Measurements from ENCODE around the gene WDR47.
A peak's percentile ranks its signal among the peaks of the same experiment; 100 is the strongest.
"Not testable (repeated sequence)": the region's sequence is repeated elsewhere in the genome, so short reads cannot be mapped to it uniquely, and the experiment has no call there.

The WDR47 gene

GRCh38 chr1:109050228-109050995 is 8.5 kb upstream of the WDR47 start:
- Histone ChIP-seq H3K27ac (ENCODE audit: low read depth, low read length, severe bottlenecking) (no peak overlapping the region), H3K4me3 (ENCODE audit: extremely low read depth, insufficient read depth, low read length, poor library complexity, severe bottlenecking) (no peak overlapping the region), H3K4me1 (ENCODE audit: control insufficient read depth, insufficient read depth, low read length, poor library complexity, severe bottlenecking) (no peaks in the 10 kb centered on the region), H3K36me3 (ENCODE audit: control insufficient read depth, insufficient read depth, low read length) (no peaks in the 10 kb centered on the region), H3K9me3 (ENCODE audit: control insufficient read depth, low read length) (no peaks in the 10 kb centered on the region)
- WGBS, 2 experiments (ENCODE audit: insufficient coverage in 2 of 2), result 94 to 97% methylated on average over 3 to 7 of the region's 7 CpGs

DNA sequence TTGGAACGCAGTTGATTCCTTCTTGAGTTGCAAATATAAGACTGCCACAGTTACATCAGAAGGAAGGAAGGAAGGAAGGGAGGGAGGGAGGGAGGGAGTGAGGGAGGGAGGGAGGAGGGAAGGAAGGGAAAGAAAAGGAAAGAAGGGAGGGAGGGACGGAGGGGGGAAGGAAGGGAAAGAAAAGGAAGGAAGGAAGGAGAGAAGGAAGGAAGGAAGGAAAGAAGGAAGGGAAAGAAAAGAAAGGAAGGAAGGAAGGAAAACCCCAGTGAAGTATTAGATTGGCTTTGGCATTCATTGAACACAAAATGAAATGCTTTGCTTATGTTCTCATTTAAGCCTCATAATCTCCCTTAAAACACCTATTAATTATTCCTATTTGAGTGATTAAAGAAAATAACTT is 6.4 kb upstream of the WDR47 start:
- H3K4me1 ChIP-seq (ENCODE audit: control insufficient read depth, insufficient read depth, low read length, poor library complexity, severe bottlenecking), result no peaks in the 10 kb centered on the region
- no peaks in the 10 kb centered on the region for H3K9me3 ChIP-seq (ENCODE audit: control insufficient read depth, low read length)
- no peak overlapping the region for H3K27ac ChIP-seq (ENCODE audit: low read depth, low read length, severe bottlenecking)
- no peak overlapping the region for H3K4me3 ChIP-seq (ENCODE audit: extremely low read depth, insufficient read depth, low read length, poor library complexity, severe bottlenecking)
- H3K36me3 ChIP-seq (ENCODE audit: control insufficient read depth, insufficient read depth, low read length), result no peaks in the 10 kb centered on the region
- WGBS, 2 experiments (ENCODE audit: insufficient coverage in 2 of 2), result 76 to 77% methylated on average over 1 of the region's 2 CpGs

DNA sequence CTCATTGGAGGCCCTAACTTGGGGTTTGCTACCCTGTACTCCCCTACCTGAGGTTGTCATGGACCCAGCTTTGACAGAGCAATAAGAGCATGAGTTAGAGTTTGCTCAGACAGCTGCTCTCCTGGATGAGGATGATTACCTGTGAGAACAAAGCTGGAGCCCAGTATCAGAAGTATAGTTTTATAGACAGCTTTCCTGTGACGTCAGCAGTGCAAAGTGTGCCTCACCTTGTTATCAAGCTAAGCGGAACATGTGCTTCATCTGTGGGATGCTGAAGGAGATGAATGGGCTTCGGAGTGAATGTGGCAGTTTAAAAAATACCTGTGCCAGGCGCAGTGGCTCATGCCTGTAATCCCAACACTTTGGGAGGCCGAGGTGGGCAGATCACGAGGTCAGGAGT is 5.4 kb upstream of the WDR47 start:
- Histone ChIP-seq H3K4me3 (ENCODE audit: extremely low read depth, insufficient read depth, low read length, poor library complexity, severe bottlenecking) (no peak overlapping the region), H3K36me3 (ENCODE audit: control insufficient read depth, insufficient read depth, low read length) (no peaks in the 10 kb centered on the region), H3K9me3 (ENCODE audit: control insufficient read depth, low read length) (no peaks in the 10 kb centered on the region), H3K27ac (ENCODE audit: low read depth, low read length, severe bottlenecking) (no peak overlapping the region), H3K4me1 (ENCODE audit: control insufficient read depth, insufficient read depth, low read length, poor library complexity, severe bottlenecking) (no peaks in the 10 kb centered on the region)
- WGBS, 2 experiments (ENCODE audit: insufficient coverage in 2 of 2), result 90 to 92% methylated on average over 6 of the region's 6 CpGs

DNA sequence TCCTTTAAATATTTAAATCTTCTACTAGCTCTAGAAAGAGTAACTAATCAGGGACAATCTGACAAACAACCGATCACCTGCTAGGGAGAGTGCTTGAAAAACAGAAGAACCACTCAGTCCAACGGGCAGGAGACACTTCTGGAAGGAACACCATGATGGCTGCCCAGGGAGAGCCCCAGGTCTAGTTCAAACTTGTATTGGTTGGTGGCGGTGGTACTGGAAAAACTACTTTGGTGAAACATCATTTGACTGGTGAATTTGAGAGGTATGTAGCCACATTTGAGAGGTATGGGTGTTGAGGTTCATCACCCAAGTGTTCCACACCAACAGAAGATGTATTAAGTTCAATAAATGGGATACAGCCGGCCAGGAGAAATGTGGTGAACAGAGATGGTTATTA is 4.8 kb upstream of the WDR47 start:
- Histone ChIP-seq H3K9me3 (ENCODE audit: control insufficient read depth, low read length) (no peaks in the 10 kb centered on the region), H3K27ac (ENCODE audit: low read depth, low read length, severe bottlenecking) (no peak overlapping the region), H3K4me3 (ENCODE audit: extremely low read depth, insufficient read depth, low read length, poor library complexity, severe bottlenecking) (no peak overlapping the region), H3K36me3 (ENCODE audit: control insufficient read depth, insufficient read depth, low read length) (no peaks in the 10 kb centered on the region), H3K4me1 (ENCODE audit: control insufficient read depth, insufficient read depth, low read length, poor library complexity, severe bottlenecking) (no peaks in the 10 kb centered on the region)
- 93 to 94% methylated on average over 4 of the region's 4 CpGs for WGBS, 2 experiments (ENCODE audit: insufficient coverage in 2 of 2)

DNA sequence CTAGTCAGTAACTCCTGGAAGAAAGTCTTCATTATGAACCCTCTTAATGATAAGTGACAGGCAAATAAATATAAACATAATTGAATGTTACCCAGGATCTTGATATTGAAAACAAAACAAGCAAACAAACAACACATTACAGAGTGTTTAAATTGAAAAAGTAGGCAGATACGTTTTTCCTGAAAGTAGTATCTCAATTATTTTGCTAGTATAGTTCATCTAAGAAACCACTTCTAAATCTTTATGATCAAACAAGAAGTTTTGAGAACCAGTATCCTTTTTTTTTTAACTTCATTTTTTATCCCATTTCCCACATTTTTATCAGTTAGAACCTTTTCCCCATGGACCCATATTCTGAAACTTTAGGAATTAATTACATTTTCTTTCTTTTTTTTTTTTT is 3.7 kb upstream of the WDR47 start:
- Histone ChIP-seq H3K4me1 (ENCODE audit: control insufficient read depth, insufficient read depth, low read length, poor library complexity, severe bottlenecking) (peaks cover under 1% of the 10 kb centered on the region), H3K9me3 (ENCODE audit: control insufficient read depth, low read length) (no peaks in the 10 kb centered on the region), H3K4me3 (ENCODE audit: extremely low read depth, insufficient read depth, low read length, poor library complexity, severe bottlenecking) (no peak overlapping the region), H3K36me3 (ENCODE audit: control insufficient read depth, insufficient read depth, low read length) (no peaks in the 10 kb centered on the region), H3K27ac (ENCODE audit: low read depth, low read length, severe bottlenecking) (no peak overlapping the region)
- no CpG with 5 or more reads among the region's 1 CpG for WGBS, 2 experiments (ENCODE audit: insufficient coverage in 2 of 2)

DNA sequence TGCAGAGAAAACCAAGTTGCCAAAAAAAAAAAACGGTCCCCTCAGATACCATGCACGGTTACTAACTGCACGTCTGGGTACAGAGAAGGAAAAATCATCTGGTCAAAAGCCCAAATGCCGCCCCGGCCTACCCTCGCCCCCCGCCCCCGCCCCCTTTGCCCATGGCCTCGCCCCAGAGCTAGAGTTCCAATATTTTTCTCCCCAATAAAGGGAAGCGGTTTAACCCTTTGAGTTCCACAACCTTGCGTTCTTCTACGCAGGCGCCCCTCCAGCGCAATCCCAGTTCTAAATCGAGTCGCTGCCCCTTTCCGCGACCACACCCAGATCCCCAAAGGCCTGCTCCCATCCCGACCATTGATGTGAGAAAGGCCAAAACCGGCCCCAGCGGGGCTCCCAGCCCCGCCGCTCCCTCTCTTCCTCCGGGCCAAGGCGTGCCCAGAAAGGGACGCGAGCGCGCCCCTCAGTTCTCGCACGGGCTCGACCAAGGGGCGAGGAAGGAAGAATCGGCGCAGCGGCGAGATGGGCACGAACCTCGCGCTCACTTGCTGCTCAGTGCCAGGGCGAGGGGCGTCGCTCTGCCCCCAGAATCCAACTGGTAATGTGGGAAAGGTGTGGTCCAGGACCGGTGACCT is 797 bp downstream of the WDR47 start:
- 0 to 2% methylated on average over 23 to 34 of the region's 44 CpGs for WGBS, 2 experiments (ENCODE audit: insufficient coverage in 2 of 2)
- H3K4me3 ChIP-seq (ENCODE audit: extremely low read depth, insufficient read depth, low read length, poor library complexity, severe bottlenecking), result peak overlapping the region; percentile 98
- peaks cover 4% of the 10 kb centered on the region for H3K36me3 ChIP-seq (ENCODE audit: control insufficient read depth, insufficient read depth, low read length)
- H3K27ac ChIP-seq (ENCODE audit: low read depth, low read length, severe bottlenecking), result peak overlapping the region; percentile 74
- H3K9me3 ChIP-seq (ENCODE audit: control insufficient read depth, low read length), result no peaks in the 10 kb centered on the region
- peaks cover 7% of the 10 kb centered on the region for H3K4me1 ChIP-seq (ENCODE audit: control insufficient read depth, insufficient read depth, low read length, poor library complexity, severe bottlenecking)

DNA sequence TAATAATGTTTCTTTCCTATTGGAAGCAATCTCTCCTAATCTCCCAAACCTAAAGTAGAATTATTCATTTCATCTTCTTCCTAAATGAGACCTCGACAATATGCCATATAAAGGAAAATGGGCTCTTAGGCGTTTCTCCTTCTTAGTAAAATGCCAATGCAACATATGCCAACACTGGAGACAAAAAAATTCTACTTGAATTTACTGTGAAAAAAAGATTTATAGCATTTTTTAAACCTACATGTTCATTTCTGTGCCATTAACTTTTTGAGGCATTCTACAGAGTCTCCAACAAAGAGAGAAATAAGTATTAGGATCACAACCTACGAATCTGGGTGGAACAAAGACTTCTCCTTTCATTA is 1.3 kb downstream of the WDR47 start:
- H3K4me3 ChIP-seq (ENCODE audit: extremely low read depth, insufficient read depth, low read length, poor library complexity, severe bottlenecking), result peak overlapping the region; percentile 98
- peaks cover 4% of the 10 kb centered on the region for H3K36me3 ChIP-seq (ENCODE audit: control insufficient read depth, insufficient read depth, low read length)
- no CpG with 5 or more reads among the region's 3 CpGs for WGBS, 2 experiments (ENCODE audit: insufficient coverage in 2 of 2)
- no peaks in the 10 kb centered on the region for H3K9me3 ChIP-seq (ENCODE audit: control insufficient read depth, low read length)
- peaks cover 7% of the 10 kb centered on the region for H3K4me1 ChIP-seq (ENCODE audit: control insufficient read depth, insufficient read depth, low read length, poor library complexity, severe bottlenecking)
- peak overlapping the region; percentile 29 for H3K27ac ChIP-seq (ENCODE audit: low read depth, low read length, severe bottlenecking)

DNA sequence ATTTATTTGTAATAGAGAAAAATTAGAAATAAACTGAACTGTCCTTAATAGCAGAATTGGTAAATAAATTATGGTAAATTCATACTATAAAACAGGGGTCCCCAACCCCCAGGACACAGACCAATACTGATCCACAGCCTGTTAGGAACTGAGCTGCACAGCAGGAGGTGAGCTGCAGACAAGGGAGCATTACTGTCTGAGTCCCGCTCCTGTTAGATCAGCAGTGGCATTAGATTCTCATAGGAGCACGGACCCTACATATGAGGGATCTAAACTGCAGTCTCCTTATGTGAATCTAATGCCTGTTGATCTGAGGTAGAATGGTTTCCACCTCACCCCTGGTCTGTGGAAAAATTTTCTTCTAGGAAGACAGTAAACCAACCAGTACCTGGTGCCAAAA is 7.5 kb downstream of the WDR47 start:
- Histone ChIP-seq H3K4me3 (ENCODE audit: extremely low read depth, insufficient read depth, low read length, poor library complexity, severe bottlenecking) (no peak overlapping the region), H3K27ac (ENCODE audit: low read depth, low read length, severe bottlenecking) (no peak overlapping the region), H3K4me1 (ENCODE audit: control insufficient read depth, insufficient read depth, low read length, poor library complexity, severe bottlenecking) (no peaks in the 10 kb centered on the region), H3K9me3 (ENCODE audit: control insufficient read depth, low read length) (no peaks in the 10 kb centered on the region), H3K36me3 (ENCODE audit: control insufficient read depth, insufficient read depth, low read length) (peaks cover 6% of the 10 kb centered on the region)
- WGBS, 2 experiments (ENCODE audit: insufficient coverage in 2 of 2), result 87 to 100% methylated on average over 1 to 2 of the region's 2 CpGs

DNA sequence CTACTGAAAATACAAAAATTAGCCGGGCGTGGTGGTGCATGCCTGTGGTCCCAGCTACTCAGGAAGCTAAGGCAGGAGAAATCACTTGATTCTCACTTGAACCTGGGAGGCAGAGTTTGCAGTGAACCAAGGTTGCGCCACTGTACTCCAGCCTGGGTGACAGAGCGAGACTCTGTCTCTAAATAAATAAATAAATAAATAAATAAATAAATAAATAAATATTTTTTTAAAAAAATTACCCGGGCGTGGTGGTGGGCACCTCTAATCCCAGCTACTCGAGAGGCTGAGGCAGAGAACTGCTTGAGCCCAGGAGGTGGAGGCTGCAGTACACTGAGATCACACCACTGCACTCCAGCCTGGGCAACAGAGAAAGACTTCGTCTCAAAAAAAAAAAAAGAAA is 12.4 kb downstream of the WDR47 start:
- not testable (repeated sequence) for H3K9me3 ChIP-seq (ENCODE audit: control insufficient read depth, low read length); H3K4me3 ChIP-seq (ENCODE audit: extremely low read depth, insufficient read depth, low read length, poor library complexity, severe bottlenecking); H3K27ac ChIP-seq (ENCODE audit: low read depth, low read length, severe bottlenecking); H3K4me1 ChIP-seq (ENCODE audit: control insufficient read depth, insufficient read depth, low read length, poor library complexity, severe bottlenecking); H3K36me3 ChIP-seq (ENCODE audit: control insufficient read depth, insufficient read depth, low read length)
- WGBS, 2 experiments (ENCODE audit: insufficient coverage in 2 of 2), result 74% methylated on average over 3 of the region's 8 CpGs; no CpG with 5 or more reads in 1 of the 2 experiments

- no peak overlapping the region for H3K4me3 ChIP-seq (ENCODE audit: extremely low read depth, insufficient read depth, low read length, poor library complexity, severe bottlenecking)
- peaks cover 4% of the 10 kb centered on the region for H3K36me3 ChIP-seq (ENCODE audit: control insufficient read depth, insufficient read depth, low read length)
- no peaks in the 10 kb centered on the region for H3K9me3 ChIP-seq (ENCODE audit: control insufficient read depth, low read length)
- no peak overlapping the region for H3K27ac ChIP-seq (ENCODE audit: low read depth, low read length, severe bottlenecking)
- H3K4me1 ChIP-seq (ENCODE audit: control insufficient read depth, insufficient read depth, low read length, poor library complexity, severe bottlenecking), result no peaks in the 10 kb centered on the region
Measured at GRCh38 chr1:109027841-109028240, 14.1 kb downstream of the WDR47 start.

GRCh38 chr1:109025694-109026093 is 16.2 kb downstream of the WDR47 start:
- Histone ChIP-seq H3K4me3 (ENCODE audit: extremely low read depth, insufficient read depth, low read length, poor library complexity, severe bottlenecking) (no peak overlapping the region), H3K4me1 (ENCODE audit: control insufficient read depth, insufficient read depth, low read length, poor library complexity, severe bottlenecking) (no peaks in the 10 kb centered on the region), H3K27ac (ENCODE audit: low read depth, low read length, severe bottlenecking) (no peak overlapping the region), H3K9me3 (ENCODE audit: control insufficient read depth, low read length) (no peaks in the 10 kb centered on the region), H3K36me3 (ENCODE audit: control insufficient read depth, insufficient read depth, low read length) (peaks cover 10% of the 10 kb centered on the region)
- WGBS, 2 experiments (ENCODE audit: insufficient coverage in 2 of 2), result 95 to 100% methylated on average over 4 of the region's 6 CpGs

All from mesodermal cell (in vitro differentiated cells).